PC-3 (cell line): ENCODE data around the gene FBXL7. TPM values are rescaled to one million over a fixed set of nuclear protein-coding genes. Genes with fewer than 3 reads are reported as not detected.

Experiments used
- ATAC-seq: fragments of 200-7000 bp; cut with Tn5 transposase; 2 replicates; pipeline ENCODE4 v1.9.1; 2020; ENCODE audit warnings: mild to moderate bottlenecking, moderate library complexity
- BruUV-seq: library from RNA; stranded (reverse); fragments of 400-500 nt; replicated peaks from 2 replicates; lab custom pipeline; 2021; lab: Mats Ljungman, UMichigan
- CTCF ChIA-PET: fragments of 300-600 bp; sonication (Branson Sonifier 250); formaldehyde crosslinking; loops from one replicate; lab custom pipeline; 2022; ENCODE audit warnings: antibody characterized with exemption; lab: Charles Lee
- POLR2A ChIA-PET: fragments of 300-600 bp; sonication (Branson Sonifier 250); formaldehyde crosslinking; loops from one replicate; lab custom pipeline; 2022; ENCODE audit warnings: antibody characterized with exemption; ENCODE audit not compliant: unreplicated experiment; lab: Charles Lee
- DNase-seq: peaks from one replicate; pipeline ENCODE4 v3.0.0-alpha.2; 2015
- H2AFZ ChIP-seq: fragments of 300-600 bp; sonication (generic); 2 replicates; pipeline ENCODE4 v1.6.0; 2016; ENCODE audit warnings: antibody characterized with exemption, low read length
- H3F3A ChIP-seq: fragments of 300-600 bp; sonication (generic); one replicate; pipeline ENCODE4 v1.6.0; 2017; ENCODE audit warnings: antibody characterized with exemption, low read length, control low read depth, mild to moderate bottlenecking; ENCODE audit not compliant: unreplicated experiment
- H3K27ac ChIP-seq: fragments of 300-600 bp; sonication (generic); 2 replicates; pipeline ENCODE4 v1.5.1; 2016; ENCODE audit warnings: mild to moderate bottlenecking, low read length
- H3K27me3 ChIP-seq: fragments of 300-600 bp; sonication (generic); 2 replicates; pipeline ENCODE4 v1.6.1; 2016; ENCODE audit warnings: low read length, mixed read lengths
- H3K36me3 ChIP-seq: fragments of 300-600 bp; sonication (generic); 2 replicates; pipeline ENCODE4 v1.6.1; 2016; ENCODE audit warnings: low read depth, mixed run types, low read length, mixed read lengths
- H3K4me1 ChIP-seq: fragments of 300-600 bp; sonication (generic); 2 replicates; pipeline ENCODE4 v1.5.1; 2016; ENCODE audit warnings: low read length; ENCODE audit not compliant: insufficient read depth
- H3K4me2 ChIP-seq: fragments of 300-600 bp; sonication (generic); 2 replicates; pipeline ENCODE4 v1.6.0; 2016; ENCODE audit warnings: low read length
- H3K4me3 ChIP-seq: fragments of 300-600 bp; sonication (generic); 2 replicates; pipeline ENCODE4 v1.5.1; 2016; ENCODE audit warnings: mild to moderate bottlenecking, low read length, mixed read lengths
- H3K79me2 ChIP-seq: fragments of 300-600 bp; sonication (generic); 2 replicates; pipeline ENCODE4 v1.6.1; 2017; ENCODE audit warnings: low read length, mixed read lengths
- H3K9ac ChIP-seq: fragments of 300-600 bp; sonication (generic); 2 replicates; pipeline ENCODE4 v1.6.0; 2016; ENCODE audit warnings: mild to moderate bottlenecking, low read length
- H3K9me2 ChIP-seq: fragments of 300-600 bp; sonication (generic); replicated peaks from 2 replicates; pipeline ENCODE4 v1.6.1; 2016; ENCODE audit warnings: mixed run types, low read length, mixed read lengths
- H3K9me3 ChIP-seq: fragments of 300-600 bp; sonication (generic); 2 replicates; pipeline ENCODE4 v1.6.1; 2016; ENCODE audit warnings: low read length, mixed read lengths
- H4K20me1 ChIP-seq: fragments of 300-600 bp; sonication (generic); 2 replicates; pipeline ENCODE4 v1.6.1; 2016; ENCODE audit warnings: low read length, mixed read lengths
- CTCF ChIP-seq: fragments of 300-600 bp; sonication (generic); conservative IDR thresholded peaks from 2 replicates; pipeline ENCODE4 v1.5.1; 2017; ENCODE audit warnings: antibody characterized with exemption, low read depth, mild to moderate bottlenecking, low read length
- EZH2 ChIP-seq: fragments of 300-600 bp; sonication (generic); IDR thresholded peaks from one replicate; pipeline ENCODE4 v1.6.1; 2017; ENCODE audit warnings: antibody characterized with exemption, mild to moderate bottlenecking, low read length; ENCODE audit not compliant: unreplicated experiment
- EZH2phosphoT487 ChIP-seq: fragments of 300-600 bp; sonication (generic); IDR thresholded peaks from 2 replicates; pipeline ENCODE4 v1.6.1; 2018; ENCODE audit warnings: mild to moderate bottlenecking, antibody characterized with exemption, low read length, borderline replicate concordance
- intact Hi-C: fragments of 100-400 bp; cut with micrococcal nuclease; formaldehyde crosslinking; loops from 2 replicates; pipeline ENCODE4 v1.9.0; 2023
- total RNA-seq: library from RNA; depleted of rRNA; stranded (reverse); fragments of >200 nt; gene quantifications from 2 replicates; pipeline ENCODE4 v1.2.3, GENCODE V29; 2014

Gene FBXL7
- total RNA-seq, 1 experiment from 2014 or later = 0.18 TPM

DNA sequence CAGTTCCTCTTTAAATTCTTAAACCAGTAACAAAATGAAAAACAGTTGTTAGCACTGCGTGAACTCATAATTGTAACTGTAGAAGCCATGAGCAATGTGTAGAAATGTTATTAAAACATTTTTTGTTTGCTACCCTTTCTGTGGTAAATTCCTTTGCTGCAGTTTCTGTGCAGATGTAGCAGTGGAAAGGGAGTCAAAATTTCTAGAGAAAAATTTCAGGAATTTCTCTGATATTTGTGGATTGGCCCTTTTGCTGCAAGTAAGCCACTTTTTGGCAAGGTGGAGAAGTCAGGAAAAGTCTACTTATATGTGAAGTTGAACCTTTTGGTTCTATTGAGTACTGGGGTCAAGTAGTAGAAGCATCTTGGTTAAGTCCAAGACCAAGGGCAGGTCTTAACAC, 10.1 kb downstream of the FBXL7 start:
- ATAC-seq = no peak
- H2AFZ ChIP-seq = no peak overlapping the region
- H4K20me1 ChIP-seq = no peaks in the 10 kb centered on the region
- H3K9me3 ChIP-seq = no peaks in the 10 kb centered on the region
- H3K27ac ChIP-seq = no peak overlapping the region
- ChIA-PET POLR2A (no interaction called here), CTCF (no interaction called here)
- no peaks in the 10 kb centered on the region for H3F3A ChIP-seq
- no peak overlapping the region for H3K4me3 ChIP-seq
- no peaks in the 10 kb centered on the region for H3K79me2 ChIP-seq
- no peaks in the 10 kb centered on the region for H3K27me3 ChIP-seq
- no peak overlapping the region for H3K9ac ChIP-seq
- no peak overlapping the region for H3K4me2 ChIP-seq
- no peaks in the 10 kb centered on the region for H3K36me3 ChIP-seq
- TF ChIP-seq EZH2phosphoT487 (no peak), CTCF (no peak), EZH2 (no peak)
- no TSS peak for BruUV-seq
- H3K4me1 ChIP-seq = no peaks in the 10 kb centered on the region
- intact Hi-C loops = no loop called here
- DNase-seq = no peak
- no peaks in the 10 kb centered on the region for H3K9me2 ChIP-seq

- POLR2A ChIA-PET = no interaction called here
- ATAC-seq = no peak
- no peaks in the 10 kb centered on the region for H4K20me1 ChIP-seq
Observed at GRCh38 chr5:15510831-15511230, 10.9 kb downstream of the FBXL7 start.

More at GRCh38 chr5:15510831-15511230, 10.9 kb downstream of the FBXL7 start:
- no peak overlapping the region for H3K4me3 ChIP-seq
- intact Hi-C loops = no loop called here
- no peak overlapping the region for H3K4me2 ChIP-seq
- no peaks in the 10 kb centered on the region for H3K79me2 ChIP-seq
- H3K27ac ChIP-seq = no peak overlapping the region
- H2AFZ ChIP-seq = no peak overlapping the region
- H3K36me3 ChIP-seq = no peaks in the 10 kb centered on the region
- no peaks in the 10 kb centered on the region for H3F3A ChIP-seq
- H3K9me2 ChIP-seq = no peaks in the 10 kb centered on the region
- no peak overlapping the region for H3K9ac ChIP-seq
- H3K9me3 ChIP-seq = no peaks in the 10 kb centered on the region
- DNase-seq = peak; percentile 12
- CTCF ChIA-PET = no interaction called here
- no peaks in the 10 kb centered on the region for H3K27me3 ChIP-seq
- TF ChIP-seq EZH2phosphoT487 (no peak), CTCF (no peak), EZH2 (no peak)
- no TSS peak for BruUV-seq
- no peaks in the 10 kb centered on the region for H3K4me1 ChIP-seq
